ENCODE results near the gene MAPK8IP2.

- no peak for TF ChIP-seq CTCF (IDR thresholded peaks at IDR 0.05; ENCODE audit: low read length)
- no peak for TF ChIP-seq EZH2 (IDR thresholded peaks at IDR 0.05; ENCODE audit: borderline replicate concordance, low read length)
These were observed 7.0 kb downstream of the MAPK8IP2 start for GRCh38 chr22:50607659-50608020.

Measured in OCI-LY1 (cell line).